ENCODE results near the gene RPL11. TPM values are rescaled to one million over a fixed set of nuclear protein-coding genes. Genes with fewer than 3 reads are reported as not detected.
"Not testable (repeated sequence)": the region's sequence is repeated elsewhere in the genome, so short reads cannot be mapped to it uniquely, and the experiment has no call there.

Gene RPL11
- 1,000 to 10,000 TPM; 1,532 to 1,644 TPM for total RNA-seq

DNA sequence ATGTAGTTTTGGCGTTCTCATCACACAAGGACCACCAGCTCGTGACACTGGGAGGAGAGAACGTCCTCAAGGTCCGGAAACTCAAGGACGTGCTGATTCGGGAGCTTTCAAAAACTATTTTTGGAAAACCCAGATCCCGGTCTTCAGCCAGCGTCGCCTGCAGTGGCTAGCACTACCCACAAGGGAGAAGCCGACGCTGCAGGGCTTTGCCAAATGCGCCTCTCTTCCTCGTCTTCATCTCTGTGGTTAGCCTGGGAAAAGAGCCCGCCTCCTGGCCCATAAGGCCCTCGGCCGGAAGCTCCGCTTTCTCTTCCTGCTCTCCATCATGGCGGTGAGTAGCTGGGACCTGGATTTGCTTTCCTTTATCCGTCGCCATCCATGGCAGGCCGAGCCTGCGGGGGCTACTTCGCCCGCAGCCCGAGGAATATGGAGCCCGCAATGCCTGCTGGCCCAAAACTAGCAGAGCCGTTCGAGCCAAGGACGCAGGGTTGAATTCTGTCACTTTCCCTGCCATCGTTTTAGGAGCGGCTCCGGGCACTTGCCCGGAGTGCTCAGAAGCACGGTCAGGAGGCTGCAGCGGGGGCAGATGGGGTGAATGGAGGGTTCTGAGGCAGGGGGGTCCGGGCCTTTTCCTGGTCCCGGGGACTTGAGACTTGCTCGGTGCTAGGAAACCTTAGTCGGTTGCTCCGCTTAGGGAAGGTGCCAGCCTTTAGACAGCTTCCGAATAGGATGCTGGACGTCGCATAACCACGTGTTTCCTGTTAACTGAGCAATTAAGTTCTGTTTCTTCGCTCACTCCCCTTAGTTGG is at the start of gene RPL11:
RPL11 (plus strand) TSS at position 308 of the 809 bp plus-strand sequence; CDS start at position 326, 18 bp downstream.
- Mint-ChIP-seq H3K27ac (peak within 1 kb of the TSS; percentile 99), H3K36me3 (ENCODE audit: insufficient read depth in 2 of 2) (peaks cover 20 to 42% of the 10 kb centered on the region in 2 donors), H3K4me1 (ENCODE audit: low read depth) (peaks cover 45% of the 10 kb centered on the region), H3K4me3 (peak within 1 kb of the TSS; percentile 94 to 98), H3K27me3 (ENCODE audit: low read depth) (no peaks in the 10 kb centered on the region), H3K9me3 (no peaks in the 10 kb centered on the region)
- peak; percentile 89 to 92 for DNase-seq
- ATAC-seq (replicated peaks in 1 of 2), result peak; percentile 99

DNA sequence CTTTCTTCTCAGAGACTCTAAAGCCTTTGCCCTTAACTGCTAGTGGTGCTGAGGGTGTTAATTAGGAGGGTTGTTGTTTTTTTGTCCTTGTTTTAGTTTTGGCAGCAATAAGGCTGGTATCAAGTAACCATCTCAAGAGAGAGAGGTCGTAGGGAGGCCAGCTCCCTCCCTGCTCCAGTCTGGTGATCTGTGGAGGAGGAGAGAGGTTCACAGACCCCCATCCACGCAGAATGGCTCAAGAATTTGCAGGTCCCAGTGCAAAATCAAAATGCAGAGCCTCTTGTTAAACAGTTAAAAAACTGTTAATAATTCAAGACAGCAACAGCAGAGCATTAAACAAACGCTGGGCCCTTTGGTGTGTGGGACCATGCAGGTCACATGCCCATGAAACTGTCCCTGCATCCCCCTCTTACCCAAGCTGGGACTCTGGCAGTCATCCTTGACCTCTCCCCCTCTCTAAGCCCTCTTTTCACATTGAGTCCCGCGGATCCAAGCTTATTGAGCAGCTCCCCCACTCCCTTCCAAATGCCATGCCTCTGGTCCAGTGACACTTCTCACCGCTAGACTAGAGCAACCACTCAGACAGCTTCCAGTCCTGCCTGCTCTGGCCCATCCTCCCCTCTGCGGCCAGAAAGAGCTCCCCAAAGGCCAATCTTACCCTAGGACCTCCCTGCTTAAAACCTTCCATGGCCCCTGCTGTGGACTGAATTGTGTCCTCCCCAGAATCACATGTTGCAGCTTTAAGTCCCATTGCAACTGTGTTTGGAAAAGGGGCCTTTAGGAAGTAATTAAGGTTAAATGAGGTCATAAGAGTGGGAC is 47.7 kb upstream of the RPL11 start:
- no peaks in the 10 kb centered on the region for H3K4me1 Mint-ChIP-seq (ENCODE audit: low read depth)
- H3K4me3 Mint-ChIP-seq, result no peak overlapping the region
- H3K9me3 Mint-ChIP-seq, result no peaks in the 10 kb centered on the region
- ATAC-seq (replicated peaks in 1 of 2) (no peak), DNase-seq (no peak)
- no peaks in the 10 kb centered on the region for H3K36me3 Mint-ChIP-seq (ENCODE audit: insufficient read depth in 2 of 2)
- H3K27me3 Mint-ChIP-seq (ENCODE audit: low read depth), result no peaks in the 10 kb centered on the region
- no peak overlapping the region for H3K27ac Mint-ChIP-seq

DNA sequence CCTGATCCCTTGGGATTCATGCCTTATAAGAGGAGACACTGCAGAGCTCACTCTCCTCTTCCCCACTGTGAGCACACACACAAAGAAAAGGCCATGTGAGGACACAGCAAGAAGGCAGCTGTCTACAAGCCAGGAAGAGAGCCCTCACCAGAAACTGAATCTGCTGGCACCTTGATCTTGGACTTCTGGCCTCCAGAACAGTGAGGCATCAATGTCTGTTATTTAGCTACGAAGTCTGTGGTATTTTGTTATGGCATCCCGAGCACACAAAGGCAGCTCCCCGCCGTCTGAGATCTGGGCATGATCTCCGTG is 47.1 kb upstream of the RPL11 start:
- Mint-ChIP-seq H3K4me1 (ENCODE audit: low read depth) (no peaks in the 10 kb centered on the region), H3K4me3 (no peak overlapping the region), H3K36me3 (ENCODE audit: insufficient read depth in 2 of 2) (no peaks in the 10 kb centered on the region), H3K9me3 (no peaks in the 10 kb centered on the region), H3K27me3 (ENCODE audit: low read depth) (no peaks in the 10 kb centered on the region), H3K27ac (no peak overlapping the region)
- DNase-seq (no peak), ATAC-seq (replicated peaks in 1 of 2) (no peak)

DNA sequence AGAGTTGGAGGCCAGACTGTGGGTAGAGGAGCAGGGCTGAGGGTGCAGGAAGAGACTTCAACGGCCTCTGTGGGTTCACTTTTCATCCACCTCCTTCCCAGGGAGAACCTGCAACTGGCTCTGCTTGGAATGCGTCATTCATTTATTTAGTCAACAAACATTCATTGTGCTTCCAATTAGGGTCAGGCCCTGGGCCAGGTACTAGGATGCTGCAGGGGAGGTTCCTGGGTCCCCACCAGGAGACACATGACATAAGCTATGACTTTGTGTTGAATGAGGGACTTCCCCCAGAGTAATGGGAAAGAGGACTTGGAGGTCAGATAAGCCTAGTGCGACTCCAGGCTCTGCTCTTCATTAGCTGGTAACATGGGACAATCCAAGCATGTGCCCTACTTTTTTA is 46.3 kb upstream of the RPL11 start:
- Mint-ChIP-seq H3K36me3 (ENCODE audit: insufficient read depth in 2 of 2) (no peaks in the 10 kb centered on the region), H3K4me3 (no peak overlapping the region), H3K4me1 (ENCODE audit: low read depth) (no peaks in the 10 kb centered on the region), H3K27ac (no peak overlapping the region), H3K27me3 (ENCODE audit: low read depth) (no peaks in the 10 kb centered on the region), H3K9me3 (no peaks in the 10 kb centered on the region)
- ATAC-seq (replicated peaks in 1 of 2), result no peak
- DNase-seq, result no peak

DNA sequence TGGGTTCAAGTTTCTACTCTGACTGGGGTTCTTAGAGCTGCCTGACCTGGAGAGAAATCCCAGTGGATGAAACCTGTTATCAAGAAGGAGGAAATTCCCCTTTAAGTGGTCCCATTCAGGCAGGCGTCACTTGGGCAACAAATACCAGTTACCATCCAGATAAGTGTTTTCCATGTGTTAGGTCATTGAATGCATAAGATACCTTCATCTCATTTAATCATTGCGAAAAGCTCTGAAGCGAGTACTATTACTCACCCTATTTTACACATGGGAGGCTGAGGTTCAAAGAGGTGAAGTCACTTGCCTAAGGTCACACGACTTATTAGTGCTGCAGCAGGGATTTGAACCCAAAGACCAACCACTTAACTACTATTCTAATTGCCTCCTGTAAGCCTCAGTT is 45.5 kb upstream of the RPL11 start:
- Mint-ChIP-seq H3K27ac (no peak overlapping the region), H3K4me1 (ENCODE audit: low read depth) (no peaks in the 10 kb centered on the region), H3K9me3 (no peaks in the 10 kb centered on the region), H3K27me3 (ENCODE audit: low read depth) (no peaks in the 10 kb centered on the region), H3K36me3 (ENCODE audit: insufficient read depth in 2 of 2) (no peaks in the 10 kb centered on the region), H3K4me3 (no peak overlapping the region)
- DNase-seq (no peak), ATAC-seq (replicated peaks in 1 of 2) (no peak)

DNA sequence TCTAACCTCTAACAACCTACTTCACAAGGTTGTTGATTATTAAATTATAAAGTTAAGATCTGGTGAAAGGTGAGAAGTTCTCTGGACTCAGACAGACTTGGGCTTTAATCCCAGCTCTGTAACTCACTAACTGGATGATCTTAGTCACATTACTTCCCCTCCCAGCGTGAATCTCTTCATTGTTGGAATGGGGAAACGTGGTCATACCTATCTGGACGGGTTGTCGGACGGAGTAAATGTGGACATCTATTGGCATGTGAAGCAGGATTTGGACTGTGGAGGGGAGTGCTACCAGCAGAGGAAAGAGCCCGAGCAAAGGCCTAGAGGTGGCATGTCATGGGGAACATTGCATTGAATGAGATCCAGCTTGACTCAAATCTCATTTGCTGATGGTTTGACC is 45.1 kb upstream of the RPL11 start:
- no peaks in the 10 kb centered on the region for H3K9me3 Mint-ChIP-seq
- no peak overlapping the region for H3K4me3 Mint-ChIP-seq
- no peak overlapping the region for H3K27ac Mint-ChIP-seq
- ATAC-seq (replicated peaks in 1 of 2) (no peak), DNase-seq (no peak)
- H3K4me1 Mint-ChIP-seq (ENCODE audit: low read depth), result no peaks in the 10 kb centered on the region
- H3K27me3 Mint-ChIP-seq (ENCODE audit: low read depth), result no peaks in the 10 kb centered on the region
- no peaks in the 10 kb centered on the region for H3K36me3 Mint-ChIP-seq (ENCODE audit: insufficient read depth in 2 of 2)

DNA sequence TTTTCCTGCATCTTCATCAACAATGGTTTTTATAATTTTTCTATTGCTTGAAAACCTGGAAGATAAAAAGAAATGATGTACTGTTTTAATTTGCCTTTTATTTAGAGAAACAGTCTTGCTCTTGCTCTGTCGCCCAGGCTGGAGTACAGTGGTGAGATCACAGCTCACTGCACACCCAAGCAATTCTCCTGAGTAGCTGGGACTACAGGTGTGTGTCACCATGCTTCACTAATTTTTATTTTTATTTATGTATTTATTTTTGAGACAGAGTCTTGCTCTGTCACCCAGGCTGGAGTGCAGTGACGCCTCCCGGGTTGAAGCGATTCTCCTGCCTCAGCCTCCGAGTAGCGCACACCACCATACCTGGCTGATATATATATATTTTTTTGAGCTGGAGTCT is 43.0 kb upstream of the RPL11 start:
- Mint-ChIP-seq H3K36me3 (ENCODE audit: insufficient read depth in 2 of 2) (no peaks in the 10 kb centered on the region), H3K27ac (no peak overlapping the region), H3K4me3 (no peak overlapping the region), H3K9me3 (no peaks in the 10 kb centered on the region), H3K4me1 (ENCODE audit: low read depth) (no peaks in the 10 kb centered on the region), H3K27me3 (ENCODE audit: low read depth) (no peaks in the 10 kb centered on the region)
- DNase-seq (no peak), ATAC-seq (replicated peaks in 1 of 2) (no peak)

DNA sequence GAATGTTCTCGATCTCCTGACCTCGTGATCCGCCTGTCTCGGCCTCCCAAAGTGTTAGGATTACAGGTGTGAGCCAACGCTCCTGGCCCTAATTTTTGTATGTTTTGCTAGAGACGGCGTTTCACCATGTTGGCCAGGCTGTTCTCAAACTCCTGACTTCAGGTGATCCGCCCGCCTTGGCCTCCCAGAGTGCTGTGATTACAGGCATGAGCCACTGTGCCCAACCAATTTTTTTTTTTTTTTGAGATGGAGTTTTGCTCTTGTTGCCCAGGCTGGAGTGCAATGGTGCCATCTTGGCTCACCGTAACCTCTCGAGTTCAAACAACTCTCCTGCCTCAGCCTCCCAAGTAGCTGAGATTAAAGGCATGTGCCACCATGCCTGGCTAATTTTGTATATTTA is 42.4 kb upstream of the RPL11 start:
- H3K4me1 Mint-ChIP-seq (ENCODE audit: low read depth); H3K4me3 Mint-ChIP-seq; H3K9me3 Mint-ChIP-seq; DNase-seq; H3K36me3 Mint-ChIP-seq (ENCODE audit: insufficient read depth in 2 of 2); H3K27me3 Mint-ChIP-seq (ENCODE audit: low read depth); H3K27ac Mint-ChIP-seq; ATAC-seq (replicated peaks in 1 of 2): not testable (repeated sequence)

DNA sequence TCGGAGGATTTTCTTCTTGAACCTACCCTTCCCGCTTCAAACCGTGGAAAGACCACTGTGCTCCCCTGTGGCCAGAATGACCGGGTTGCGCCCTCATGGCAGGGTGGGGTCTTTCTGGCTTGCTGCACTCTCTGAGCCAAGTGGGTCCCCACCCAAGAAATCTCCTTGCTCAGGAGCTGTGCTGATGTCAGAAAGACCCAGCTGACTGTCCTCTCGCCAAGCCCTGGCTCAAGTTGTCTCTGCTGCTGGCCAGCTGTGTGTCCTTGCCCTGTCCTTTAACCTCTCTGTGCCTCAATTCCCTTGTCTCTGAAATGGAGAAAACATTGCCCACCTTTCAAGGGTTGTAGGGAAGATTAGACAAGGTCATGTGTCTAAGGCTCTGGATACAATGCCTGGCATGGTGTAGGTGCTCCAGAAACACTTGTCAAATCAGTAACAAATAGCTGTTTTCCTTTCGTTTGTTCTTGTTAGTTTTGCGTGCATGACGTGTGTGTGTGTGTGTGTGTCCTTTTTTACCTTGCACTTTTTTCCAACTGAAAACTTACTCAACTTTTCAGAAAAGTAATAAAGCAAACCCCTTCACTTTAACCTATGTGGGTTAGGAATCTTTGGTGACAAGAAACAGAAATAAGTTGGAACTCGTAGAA is 41.1 kb upstream of the RPL11 start:
- Mint-ChIP-seq H3K27ac (no peak overlapping the region), H3K27me3 (ENCODE audit: low read depth) (no peaks in the 10 kb centered on the region), H3K4me3 (no peak overlapping the region), H3K4me1 (ENCODE audit: low read depth) (no peaks in the 10 kb centered on the region), H3K36me3 (ENCODE audit: insufficient read depth in 2 of 2) (no peaks in the 10 kb centered on the region), H3K9me3 (no peaks in the 10 kb centered on the region)
- ATAC-seq (replicated peaks in 1 of 2) (no peak), DNase-seq (no peak)

DNA sequence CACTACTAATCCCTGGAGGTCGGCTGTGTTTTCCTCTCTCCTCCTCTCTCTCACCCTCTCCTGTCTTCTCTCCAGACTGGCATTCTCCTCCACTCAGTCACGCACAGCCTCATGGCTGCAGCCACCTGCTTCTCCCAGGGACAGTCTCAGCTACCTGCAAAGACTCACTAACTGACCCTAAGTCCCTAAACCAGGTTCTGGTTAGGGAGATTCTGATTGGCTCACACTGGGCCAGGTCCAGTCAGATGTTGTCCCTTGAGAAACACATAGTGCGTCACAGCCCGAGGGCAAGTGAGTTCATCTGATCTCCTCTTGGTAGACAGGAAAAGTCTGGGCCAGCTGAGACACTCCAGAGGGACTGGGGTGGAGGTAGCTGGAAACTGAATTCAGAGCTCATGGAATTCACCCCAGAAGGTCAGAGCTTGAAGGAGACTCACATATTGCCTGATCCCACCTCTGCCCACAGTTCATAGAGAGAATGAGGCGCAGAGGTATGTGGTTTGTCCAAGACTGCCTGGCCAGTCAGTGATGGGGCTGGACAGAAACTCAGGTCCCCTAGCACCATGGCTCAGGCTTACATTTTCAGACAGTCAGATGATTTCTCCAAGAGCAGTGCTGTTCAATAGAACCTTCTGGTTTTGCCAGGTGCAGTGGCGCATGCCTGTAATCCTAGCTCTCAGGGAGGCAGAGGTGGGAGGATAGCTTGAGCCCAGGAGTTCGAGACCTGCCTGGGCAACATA is 40.4 kb upstream of the RPL11 start:
- Mint-ChIP-seq H3K9me3 (no peaks in the 10 kb centered on the region), H3K36me3 (ENCODE audit: insufficient read depth in 2 of 2) (no peaks in the 10 kb centered on the region), H3K27me3 (ENCODE audit: low read depth) (no peaks in the 10 kb centered on the region), H3K4me3 (no peak overlapping the region), H3K4me1 (ENCODE audit: low read depth) (no peaks in the 10 kb centered on the region), H3K27ac (no peak overlapping the region)
- DNase-seq (no peak), ATAC-seq (replicated peaks in 1 of 2) (no peak)

DNA sequence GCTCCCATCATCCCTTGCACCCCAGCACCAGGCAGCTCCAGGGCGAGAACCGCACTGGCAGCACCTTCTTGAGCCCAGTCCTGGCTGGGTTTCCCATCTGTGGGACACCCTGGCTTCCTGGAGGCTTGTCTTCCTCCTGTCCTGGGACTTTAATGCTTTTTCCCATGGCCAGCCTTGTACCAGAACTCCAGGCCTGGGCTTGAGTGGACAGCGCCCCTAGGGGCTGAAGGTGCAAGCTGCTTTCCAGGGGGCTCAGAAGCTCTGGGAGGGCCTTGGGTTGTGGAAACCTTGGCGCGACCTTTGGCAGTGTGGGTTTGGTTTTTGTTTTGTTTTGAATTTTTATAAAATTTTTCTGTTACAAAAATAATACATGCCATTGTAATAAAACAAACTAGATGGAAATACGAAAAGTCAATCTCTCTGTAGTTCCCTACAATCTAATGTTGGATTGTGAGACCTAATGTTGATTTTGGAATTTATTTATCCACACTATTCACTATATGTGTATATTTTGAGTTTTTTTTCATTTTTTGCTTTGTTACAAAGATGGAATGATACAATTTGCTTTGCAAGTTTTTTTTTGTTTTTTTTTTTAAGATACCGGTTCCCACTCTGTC is 33.8 kb upstream of the RPL11 start:
- no peak overlapping the region for H3K27ac Mint-ChIP-seq
- ATAC-seq (replicated peaks in 1 of 2) (peak in 1 of 2 donors; percentile 73), DNase-seq (peak; percentile 55 to 56)
- H3K36me3 Mint-ChIP-seq (ENCODE audit: insufficient read depth in 2 of 2), result no peaks in the 10 kb centered on the region
- H3K4me1 Mint-ChIP-seq (ENCODE audit: low read depth), result peaks cover 4% of the 10 kb centered on the region
- H3K27me3 Mint-ChIP-seq (ENCODE audit: low read depth), result no peaks in the 10 kb centered on the region
- H3K9me3 Mint-ChIP-seq, result no peaks in the 10 kb centered on the region
- H3K4me3 Mint-ChIP-seq, result no peak overlapping the region

DNA sequence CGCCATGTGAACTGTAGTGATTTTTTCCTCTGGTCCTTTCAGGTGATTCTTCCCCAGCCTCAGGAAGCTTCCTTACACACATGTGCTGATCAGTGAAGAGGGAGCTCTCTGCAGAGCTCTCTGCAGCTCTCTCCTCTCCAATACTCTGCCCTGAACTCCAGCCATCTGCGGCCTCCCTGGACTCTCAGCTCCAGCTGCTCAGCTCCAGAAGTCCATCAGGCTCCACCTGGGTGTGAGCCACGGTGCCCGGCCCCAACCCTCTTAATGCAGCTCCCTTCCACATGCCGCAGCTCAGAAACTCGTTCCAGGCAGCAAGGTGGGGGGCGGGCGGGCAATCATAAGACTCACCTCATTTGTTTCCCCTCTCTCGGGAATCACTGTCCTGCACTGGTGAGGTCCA is 30.9 kb upstream of the RPL11 start:
- Mint-ChIP-seq H3K4me1 (ENCODE audit: low read depth) (peaks cover 4% of the 10 kb centered on the region), H3K9me3 (no peaks in the 10 kb centered on the region), H3K27me3 (ENCODE audit: low read depth) (no peaks in the 10 kb centered on the region), H3K4me3 (no peak overlapping the region), H3K27ac (no peak overlapping the region), H3K36me3 (ENCODE audit: insufficient read depth in 2 of 2) (no peaks in the 10 kb centered on the region)
- no peak for DNase-seq
- no peak for ATAC-seq (replicated peaks in 1 of 2)

Measured in activated T-cell treated with anti-CD3 and anti-CD28 coated beads, Interleukin-2, amount 50 U/mL, for 72 hours (primary cell).